NT2/D1 (cell line): ENCODE measurements around the gene CALML3.
A peak's percentile ranks its signal among the peaks of the same experiment; 100 is the strongest.

ENCODE experiments used
- DNase-seq: peaks from one replicate; pipeline ENCODE4 v3.0.0-alpha.2; 2011; ENCODE audit warnings: low read depth, low spot score
- H3K27me3 ChIP-seq: 2 replicates; pipeline ENCODE4 v1.6.0; 2011; ENCODE audit warnings: mild to moderate bottlenecking; ENCODE audit not compliant: insufficient read length, insufficient read depth
- H3K36me3 ChIP-seq: 2 replicates; pipeline ENCODE4 v1.6.1; 2011; ENCODE audit warnings: mild to moderate bottlenecking, low read length, mixed read lengths; ENCODE audit not compliant: insufficient read depth, insufficient read length
- H3K4me1 ChIP-seq: 2 replicates; pipeline ENCODE4 v1.5.1; 2011; ENCODE audit not compliant: insufficient read depth, insufficient read length
- H3K4me3 ChIP-seq: 2 replicates; pipeline ENCODE4 v1.5.1; 2011; ENCODE audit warnings: low read depth; ENCODE audit not compliant: insufficient read length
- H3K9ac ChIP-seq: 2 replicates; pipeline ENCODE4 v1.6.0; 2011; ENCODE audit warnings: low read depth; ENCODE audit not compliant: insufficient read length
- H3K9me3 ChIP-seq: 2 replicates; pipeline ENCODE4 v1.5.1; 2011; ENCODE audit warnings: mild to moderate bottlenecking, low read length; ENCODE audit not compliant: insufficient read depth
- SUZ12 ChIP-seq: IDR thresholded peaks from 2 replicates; pipeline ENCODE4 v1.6.1; 2011; ENCODE audit not compliant: insufficient read length, insufficient read depth; ENCODE audit errors: extremely low read depth
- YY1 ChIP-seq: IDR thresholded peaks from 2 replicates; pipeline ENCODE4 v1.6.1; 2011; ENCODE audit not compliant: insufficient read length, insufficient read depth
- ZNF274 ChIP-seq: IDR thresholded peaks from 2 replicates; pipeline ENCODE4 v1.6.1; 2011; ENCODE audit warnings: mild to moderate bottlenecking, low read depth, low read length

The CALML3 gene

DNA sequence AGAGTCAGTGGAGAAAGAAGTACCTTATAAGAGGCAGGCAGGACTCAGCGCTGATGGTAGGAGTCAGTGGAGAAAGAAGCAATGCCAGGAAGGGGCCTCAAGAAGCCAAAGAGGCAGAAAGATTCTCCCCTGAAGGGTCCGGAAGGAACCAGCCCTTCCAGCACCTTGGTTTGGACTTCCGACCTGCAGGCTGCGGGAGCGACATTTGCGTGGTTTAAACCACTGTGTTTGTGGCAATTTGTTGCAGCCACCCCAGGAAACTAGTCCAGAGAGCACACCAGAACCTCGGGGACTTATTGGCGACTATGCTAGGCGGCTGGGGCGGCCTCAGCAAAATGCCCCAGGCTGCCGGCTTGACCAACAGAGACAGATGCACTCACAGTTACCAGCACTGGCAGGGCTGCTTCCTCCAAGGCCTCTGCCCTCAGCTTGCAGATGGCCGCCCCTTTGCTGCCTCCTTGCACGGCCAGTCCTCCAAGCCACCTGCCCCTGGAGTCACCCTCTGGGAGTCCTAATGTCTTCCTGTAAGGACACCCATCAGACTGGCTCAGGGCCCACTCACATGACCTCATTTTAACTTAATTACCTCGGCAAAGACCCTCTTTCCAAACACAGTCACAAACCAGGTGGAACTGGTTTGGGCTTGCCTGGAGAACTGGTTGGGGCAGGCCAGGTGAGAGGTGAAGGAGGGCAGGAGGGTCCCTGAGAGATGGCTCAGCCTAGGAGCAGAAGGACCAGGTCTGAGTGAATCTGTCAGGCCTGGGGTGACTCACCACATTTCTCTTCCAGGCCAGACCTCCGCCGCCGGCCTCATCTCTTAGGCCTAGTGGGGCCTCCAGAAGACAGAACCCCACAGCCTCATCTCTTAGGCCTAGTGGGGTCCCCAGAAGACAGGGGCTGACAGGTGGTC is 26.1 kb downstream of the CALML3 start:
- TF ChIP-seq ZNF274 (no peak), SUZ12 (no peak), YY1 (no peak)
- Histone ChIP-seq H3K36me3 (no peaks in the 10 kb centered on the region), H3K9me3 (no peaks in the 10 kb centered on the region), H3K4me1 (peaks cover 3% of the 10 kb centered on the region), H3K27me3 (no peaks in the 10 kb centered on the region), H3K9ac (peak overlapping the region; percentile 10), H3K4me3 (no peak overlapping the region)
- no peak for DNase-seq

DNA sequence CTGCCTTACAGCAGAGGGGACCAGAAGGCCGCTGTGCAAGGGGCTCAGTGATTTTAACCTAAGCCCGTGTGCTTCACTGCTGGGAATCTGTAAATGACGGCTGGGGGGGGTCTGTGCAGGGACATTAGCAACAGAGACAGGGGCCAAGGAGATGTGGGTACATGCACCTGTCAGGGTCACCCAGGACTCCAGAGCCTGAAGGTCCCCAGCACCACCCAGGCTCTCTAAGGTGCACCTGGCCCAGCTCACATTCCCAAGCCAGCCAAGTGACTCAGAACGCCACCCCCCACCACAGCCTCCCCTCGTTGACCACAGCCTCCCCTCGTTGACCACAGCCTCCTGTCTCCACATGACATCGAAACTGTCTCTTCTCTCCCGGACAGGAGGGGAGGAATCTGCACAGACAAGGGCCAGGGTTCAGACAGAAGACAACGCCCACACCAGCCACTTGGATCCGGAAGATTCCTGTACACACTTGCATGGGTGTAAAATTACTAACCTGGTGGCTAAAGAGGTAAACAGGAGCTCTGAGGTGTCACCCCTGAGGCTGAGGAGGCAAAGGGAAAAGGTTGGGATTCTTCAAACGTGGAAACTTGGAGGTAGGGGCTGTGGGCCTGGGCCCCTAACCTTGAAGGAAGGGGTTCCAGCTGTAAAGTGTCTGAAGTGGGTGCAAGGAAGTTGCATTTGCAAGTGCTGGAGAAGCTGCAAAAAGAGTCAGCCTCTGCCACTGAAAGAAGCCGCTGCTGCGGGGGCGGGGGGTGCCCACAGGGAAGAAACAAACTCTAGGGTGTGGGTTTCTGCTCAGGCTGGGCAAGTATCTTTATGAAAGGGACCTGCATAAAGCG is 27.0 kb downstream of the CALML3 start:
- Histone ChIP-seq H3K4me1 (peaks cover 1% of the 10 kb centered on the region), H3K4me3 (no peak overlapping the region), H3K27me3 (no peaks in the 10 kb centered on the region), H3K9ac (no peak overlapping the region), H3K9me3 (no peaks in the 10 kb centered on the region), H3K36me3 (no peaks in the 10 kb centered on the region)
- TF ChIP-seq YY1 (no peak), ZNF274 (no peak), SUZ12 (no peak)
- no peak for DNase-seq

DNA sequence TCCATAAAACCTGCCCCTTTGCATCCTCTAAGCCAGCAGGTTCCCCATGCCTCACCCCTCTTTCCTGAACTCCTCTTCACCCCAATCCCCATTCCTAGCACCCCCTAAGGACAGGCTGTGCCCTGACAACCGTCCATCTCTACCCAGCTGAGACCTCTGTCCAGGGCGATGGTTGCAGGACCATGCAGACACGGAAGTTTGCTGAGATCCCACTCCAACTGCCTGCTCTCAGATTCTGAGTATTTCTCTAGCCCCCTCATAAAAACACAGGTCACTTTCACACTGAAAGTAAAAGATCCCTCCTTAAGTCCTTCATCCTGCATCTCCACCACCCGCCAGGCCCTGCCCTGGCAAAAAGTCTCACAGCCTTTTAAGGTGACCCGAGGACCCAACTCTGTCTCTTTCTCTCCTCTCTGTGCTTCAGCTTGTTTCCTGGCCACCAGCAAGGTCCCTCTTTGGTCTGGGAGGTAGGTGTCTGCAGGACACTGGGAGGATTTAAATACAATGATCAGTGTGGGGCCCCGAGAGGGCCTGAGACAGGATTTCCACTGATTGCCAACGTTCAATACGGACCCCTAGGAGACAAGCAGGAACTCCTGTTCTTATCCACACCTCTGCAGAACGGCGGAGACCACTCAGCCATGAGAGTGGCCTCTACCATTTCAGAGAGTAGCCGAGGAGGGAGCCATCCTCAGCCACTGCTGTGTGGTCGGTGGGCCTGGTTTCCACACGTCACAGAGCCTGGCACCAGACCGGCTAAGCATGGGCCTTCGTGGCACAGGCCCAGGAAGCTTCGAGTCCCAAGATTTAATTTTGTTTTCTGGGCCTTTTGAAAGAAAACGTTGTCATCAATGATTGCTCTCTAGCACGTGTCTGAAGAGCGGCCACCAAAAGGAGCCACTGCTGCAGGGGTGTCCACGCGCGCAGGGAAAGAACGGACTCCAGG is 27.9 kb downstream of the CALML3 start:
- no peak for DNase-seq
- TF ChIP-seq SUZ12: no peak
- TF ChIP-seq ZNF274: no peak
- TF ChIP-seq YY1: no peak
- no peaks in the 10 kb centered on the region for H3K36me3 ChIP-seq
- H3K4me3 ChIP-seq: no peak overlapping the region
- peaks cover 2% of the 10 kb centered on the region for H3K4me1 ChIP-seq
- H3K27me3 ChIP-seq: no peaks in the 10 kb centered on the region
- peak overlapping the region; percentile 50 for H3K9ac ChIP-seq
- no peaks in the 10 kb centered on the region for H3K9me3 ChIP-seq

DNA sequence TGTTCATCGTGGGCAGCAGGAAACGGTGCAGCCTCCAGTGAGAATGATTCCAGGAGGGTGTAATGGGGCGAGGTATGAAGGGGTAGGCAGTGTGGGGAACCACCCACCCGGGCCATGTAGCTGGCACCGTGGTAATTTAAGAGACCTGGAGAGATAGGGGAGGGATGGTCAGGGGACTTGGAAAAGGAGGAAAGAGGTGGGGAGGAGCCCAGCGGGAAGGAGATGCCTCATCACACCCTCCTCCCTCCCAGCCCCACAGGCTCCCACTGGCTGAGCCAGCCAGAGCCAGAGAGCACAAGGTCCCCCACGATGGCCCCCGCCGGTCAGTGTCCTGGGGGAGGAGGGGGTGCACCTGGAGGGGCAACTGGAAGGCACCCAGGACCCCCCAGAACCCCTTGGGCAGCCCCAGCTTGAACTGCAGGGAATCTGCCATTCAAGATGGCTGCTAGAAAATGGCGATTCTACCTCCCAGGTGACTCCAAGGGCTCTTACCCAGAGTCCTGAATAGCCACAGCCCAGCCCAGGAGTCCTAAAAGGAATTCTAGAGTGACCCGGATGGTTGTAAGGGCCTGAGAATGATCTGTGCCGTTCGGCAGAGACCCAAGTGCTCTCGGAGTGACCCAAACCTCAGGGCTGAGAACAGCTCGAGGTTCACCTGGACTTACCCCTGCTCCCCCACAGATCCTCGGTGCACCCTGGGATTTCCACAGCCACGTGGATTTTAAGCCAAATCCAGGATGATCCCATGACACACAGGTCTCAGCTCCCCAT is 28.8 kb downstream of the CALML3 start:
- no peaks in the 10 kb centered on the region for H3K27me3 ChIP-seq
- H3K4me1 ChIP-seq: peaks cover 2% of the 10 kb centered on the region
- TF ChIP-seq YY1: no peak
- no peak for TF ChIP-seq SUZ12
- no peak for TF ChIP-seq ZNF274
- H3K4me3 ChIP-seq: no peak overlapping the region
- no peak for DNase-seq
- no peaks in the 10 kb centered on the region for H3K9me3 ChIP-seq
- H3K9ac ChIP-seq: no peak overlapping the region
- H3K36me3 ChIP-seq: no peaks in the 10 kb centered on the region

DNA sequence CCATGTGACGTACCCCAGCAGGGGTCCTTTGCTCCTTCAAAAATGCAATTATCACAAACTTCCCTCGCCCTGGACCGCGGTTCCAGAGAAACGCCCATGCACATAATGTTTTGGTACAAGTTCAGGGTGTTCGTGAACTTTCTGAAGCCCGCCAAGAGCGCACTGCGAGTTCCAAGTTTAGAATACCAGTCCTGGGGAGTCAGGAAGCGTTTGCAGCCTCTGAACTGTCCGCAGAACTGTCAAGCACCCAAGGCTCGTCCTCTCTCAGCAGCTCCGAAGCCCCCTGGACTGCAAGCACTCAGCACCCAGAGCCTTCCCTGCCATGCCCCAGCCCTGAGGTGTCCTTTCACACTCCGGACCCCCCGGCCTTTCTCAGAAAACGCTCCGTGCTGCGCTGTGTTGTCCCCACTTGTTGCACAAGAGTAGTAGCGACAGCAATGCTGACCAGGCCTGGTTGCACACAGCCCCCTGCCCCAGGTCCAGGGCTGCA is 30.3 kb downstream of the CALML3 start:
- Histone ChIP-seq H3K4me3 (no peak overlapping the region), H3K9ac (no peak overlapping the region), H3K27me3 (no peaks in the 10 kb centered on the region), H3K4me1 (peaks cover 2% of the 10 kb centered on the region), H3K36me3 (no peaks in the 10 kb centered on the region), H3K9me3 (no peaks in the 10 kb centered on the region)
- no peak for DNase-seq
- TF ChIP-seq SUZ12 (no peak), ZNF274 (no peak)

DNA sequence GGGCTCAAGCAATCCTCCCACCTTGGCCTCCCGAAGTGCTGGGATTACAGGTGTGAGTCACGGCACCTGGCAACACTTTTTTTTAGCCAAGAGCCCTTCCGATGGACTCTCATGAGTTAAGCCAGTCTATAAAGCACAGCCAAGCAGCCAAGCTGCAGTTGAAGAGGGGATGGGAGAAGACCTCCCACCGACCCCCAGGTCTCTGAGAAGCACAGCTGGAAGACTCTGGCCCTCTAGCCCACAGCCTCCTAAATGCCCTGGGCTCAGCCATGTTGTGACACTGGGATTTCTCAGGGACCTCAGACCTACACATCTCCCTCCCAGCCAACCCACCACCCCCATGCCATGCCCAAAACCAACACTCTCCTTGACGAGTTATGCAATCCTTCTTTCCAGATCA is 31.1 kb downstream of the CALML3 start:
- no peaks in the 10 kb centered on the region for H3K36me3 ChIP-seq
- peaks cover 2% of the 10 kb centered on the region for H3K4me1 ChIP-seq
- no peak for DNase-seq
- no peaks in the 10 kb centered on the region for H3K27me3 ChIP-seq
- H3K9me3 ChIP-seq: no peaks in the 10 kb centered on the region
- H3K9ac ChIP-seq: no peak overlapping the region
- no peak for TF ChIP-seq YY1
- TF ChIP-seq SUZ12: no peak
- no peak for TF ChIP-seq ZNF274
- no peak overlapping the region for H3K4me3 ChIP-seq
